ENCODE results near the gene SRA1. TPM values are rescaled to one million over a fixed set of nuclear protein-coding genes. Genes with fewer than 3 reads are reported as not detected.

The SRA1 gene
- total and polyA plus RNA-seq, 7 donors: 17.8 to 48.3 (median 30.5) TPM

GRCh38 chr5:140556438-140556837 lies 835 bp downstream of the SRA1 start:
- intact Hi-C loops (cut with DNase I): loop anchor here (10.0 kb wide), 1 partner anchor 312 kb away; no protein-coding TSS in a partner anchor
- Histone ChIP-seq H3K36me3 (peaks cover 0 to 32% (median 7%) of the 10 kb centered on the region in 4 donors), H3K4me3 (peak overlapping the region; percentile 75 to 83 (median 78)), H3K27ac (peak overlapping the region in 3 of 4 donors; percentile 91 to 98 (median 94)), H3K4me1 (peaks cover 0 to 39% (median 29%) of the 10 kb centered on the region in 4 donors), H3K27me3 (no peaks in the 10 kb centered on the region), H3K9me3 (no peaks in the 10 kb centered on the region)
- WGBS, 2 donors: 2 to 9% methylated on average over 6 of the region's 6 CpGs
- no peak for DNase-seq
- no peak for TF ChIP-seq POLR2A (IDR thresholded peaks at IDR 0.05)
- TF ChIP-seq POLR2AphosphoS5 (IDR thresholded peaks at IDR 0.05): no peak
- TF ChIP-seq CTCF (IDR thresholded peaks at IDR 0.05): no peak
- no peak for TF ChIP-seq EP300 (IDR thresholded peaks at IDR 0.05)

GRCh38 chr5:140555747-140556312 lies 1.4 kb downstream of the SRA1 start:
- WGBS, 2 donors: 49 to 78% methylated on average over 1 of the region's 1 CpG
- Histone ChIP-seq H3K27me3 (no peaks in the 10 kb centered on the region), H3K4me3 (peak overlapping the region in 3 of 4 donors; percentile 75 to 83 (median 79)), H3K27ac (peak overlapping the region in 3 of 4 donors; percentile 91 to 98 (median 94)), H3K9me3 (no peaks in the 10 kb centered on the region), H3K4me1 (peaks cover 0 to 39% (median 31%) of the 10 kb centered on the region in 4 donors), H3K36me3 (peaks cover 3 to 32% (median 12%) of the 10 kb centered on the region in 4 donors)
- TF ChIP-seq POLR2A (IDR thresholded peaks at IDR 0.05): no peak
- TF ChIP-seq EP300 (IDR thresholded peaks at IDR 0.05): no peak
- TF ChIP-seq POLR2AphosphoS5 (IDR thresholded peaks at IDR 0.05): no peak
- no peak for TF ChIP-seq CTCF (IDR thresholded peaks at IDR 0.05)
- intact Hi-C loops (cut with DNase I): loop anchor here (10.0 kb wide), 1 partner anchor 311 kb away; no protein-coding TSS in a partner anchor
- no peak for DNase-seq

- Histone ChIP-seq H3K4me3 (no peak overlapping the region), H3K27me3 (no peaks in the 10 kb centered on the region), H3K36me3 (peaks cover 3 to 29% (median 17%) of the 10 kb centered on the region in 4 donors), H3K4me1 (peaks cover 0 to 52% (median 43%) of the 10 kb centered on the region in 4 donors), H3K27ac (peak overlapping the region in 1 of 4 donors; percentile 98), H3K9me3 (no peaks in the 10 kb centered on the region)
- 57 to 67% methylated on average over 2 of the region's 2 CpGs for WGBS, 2 donors
- no peak for TF ChIP-seq CTCF (IDR thresholded peaks at IDR 0.05)
- no peak for TF ChIP-seq POLR2A (IDR thresholded peaks at IDR 0.05)
- no peak for DNase-seq
- intact Hi-C loops (cut with DNase I): loop anchor here (10.0 kb wide), 1 partner anchor 310 kb away; no protein-coding TSS in a partner anchor
Measured at GRCh38 chr5:140554454-140554853, 2.8 kb downstream of the SRA1 start.

GRCh38 chr5:140553657-140554056 lies 3.6 kb downstream of the SRA1 start:
- Histone ChIP-seq H3K36me3 (peaks cover 3 to 25% (median 17%) of the 10 kb centered on the region in 4 donors), H3K9me3 (no peaks in the 10 kb centered on the region), H3K4me1 (peaks cover 0 to 60% (median 51%) of the 10 kb centered on the region in 4 donors), H3K27me3 (no peaks in the 10 kb centered on the region), H3K4me3 (no peak overlapping the region), H3K27ac (peak overlapping the region in 1 of 4 donors; percentile 98)
- 57 to 78% methylated on average over 2 of the region's 2 CpGs for WGBS, 2 donors
- DNase-seq: no peak
- TF ChIP-seq EP300 (IDR thresholded peaks at IDR 0.05) (no peak), POLR2AphosphoS5 (IDR thresholded peaks at IDR 0.05) (no peak), CTCF (IDR thresholded peaks at IDR 0.05) (no peak), POLR2A (IDR thresholded peaks at IDR 0.05) (no peak)
- intact Hi-C loops (cut with DNase I): loop anchor here (10.0 kb wide), 1 partner anchor 309 kb away; no protein-coding TSS in a partner anchor
